ENCODE measurements around the gene LRRC37B. TPM values are rescaled to one million over a fixed set of nuclear protein-coding genes. Genes with fewer than 3 reads are reported as not detected.

Gene LRRC37B
- total and polyA plus RNA-seq, 8 donors: 11.4 to 44.6 (median 33.1) TPM

DNA sequence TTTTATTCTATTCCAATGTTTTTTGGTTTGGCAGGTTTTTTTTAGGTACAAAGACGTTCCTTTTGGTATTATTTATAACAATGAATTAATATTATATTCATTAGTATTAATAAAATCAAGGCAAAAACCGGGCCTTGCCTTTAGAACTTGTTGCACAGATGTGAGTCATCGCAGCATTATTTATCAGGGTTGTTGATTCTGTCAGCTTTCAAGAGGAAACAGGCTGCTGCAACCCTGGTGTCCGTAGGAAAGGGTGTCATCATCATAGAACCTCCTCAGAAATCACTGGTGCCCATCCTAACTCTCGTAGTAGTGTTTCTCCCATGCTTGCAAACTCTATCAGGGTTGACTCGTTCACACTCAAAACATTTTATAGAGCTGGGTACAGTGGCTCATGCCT lies 10.2 kb upstream of the LRRC37B start:
- peaks cover 5 to 79% of the 10 kb centered on the region in 2 donors for H3K36me3 ChIP-seq

DNA sequence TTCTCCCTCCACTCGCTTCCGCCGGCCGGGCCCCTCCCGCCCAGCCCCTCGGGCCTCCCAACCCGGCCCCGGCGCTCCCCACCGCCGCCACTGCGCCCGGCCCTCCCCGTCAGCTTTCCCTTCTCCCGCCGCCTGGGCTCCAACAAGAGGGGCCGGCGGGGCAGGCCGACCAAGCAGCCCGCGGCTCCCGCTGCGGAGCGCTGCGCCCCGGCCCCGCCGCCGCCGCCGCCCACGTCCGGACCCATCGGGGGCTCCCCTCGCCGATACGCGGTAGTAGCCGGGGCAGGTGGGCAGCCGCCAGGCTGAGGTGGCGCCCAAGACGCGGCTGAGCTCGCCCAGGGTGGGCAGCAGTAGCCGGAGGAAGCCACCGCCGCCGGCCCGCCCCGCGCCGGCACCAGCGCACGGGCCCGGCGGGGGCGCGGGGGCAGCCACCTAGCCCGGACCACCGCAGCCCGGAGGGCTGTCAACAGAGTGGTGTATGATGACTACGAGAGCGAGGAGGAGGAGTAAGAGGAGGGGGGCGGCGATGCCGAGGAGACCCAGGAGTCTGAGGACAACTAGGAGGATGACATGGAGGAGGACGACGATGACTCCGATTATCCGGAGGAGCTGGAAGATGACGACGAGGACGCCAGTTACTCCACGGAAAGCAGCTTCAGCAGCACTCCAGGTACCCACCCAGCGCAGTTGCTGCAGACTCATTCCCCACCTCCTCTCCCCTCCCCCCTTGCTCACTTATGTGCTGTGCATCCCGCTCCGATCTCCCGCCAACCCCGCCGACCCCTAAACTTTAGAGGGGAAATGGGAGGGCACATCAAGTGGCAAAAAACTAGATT lies 498 bp downstream of the LRRC37B start:
- DNase-seq (peak in 3 of 4 donors; percentile 30 to 56 (median 42)), ATAC-seq (peak; percentile 62)
- peak overlapping the region; percentile 77 to 86 for H3K27ac ChIP-seq
- no peaks in the 10 kb centered on the region for H3K9me3 ChIP-seq
- intact Hi-C loops (cut with DNase I): no loop called here
- peak overlapping the region; percentile 68 to 84 for H3K4me3 ChIP-seq
- TF ChIP-seq, protein P1, sequence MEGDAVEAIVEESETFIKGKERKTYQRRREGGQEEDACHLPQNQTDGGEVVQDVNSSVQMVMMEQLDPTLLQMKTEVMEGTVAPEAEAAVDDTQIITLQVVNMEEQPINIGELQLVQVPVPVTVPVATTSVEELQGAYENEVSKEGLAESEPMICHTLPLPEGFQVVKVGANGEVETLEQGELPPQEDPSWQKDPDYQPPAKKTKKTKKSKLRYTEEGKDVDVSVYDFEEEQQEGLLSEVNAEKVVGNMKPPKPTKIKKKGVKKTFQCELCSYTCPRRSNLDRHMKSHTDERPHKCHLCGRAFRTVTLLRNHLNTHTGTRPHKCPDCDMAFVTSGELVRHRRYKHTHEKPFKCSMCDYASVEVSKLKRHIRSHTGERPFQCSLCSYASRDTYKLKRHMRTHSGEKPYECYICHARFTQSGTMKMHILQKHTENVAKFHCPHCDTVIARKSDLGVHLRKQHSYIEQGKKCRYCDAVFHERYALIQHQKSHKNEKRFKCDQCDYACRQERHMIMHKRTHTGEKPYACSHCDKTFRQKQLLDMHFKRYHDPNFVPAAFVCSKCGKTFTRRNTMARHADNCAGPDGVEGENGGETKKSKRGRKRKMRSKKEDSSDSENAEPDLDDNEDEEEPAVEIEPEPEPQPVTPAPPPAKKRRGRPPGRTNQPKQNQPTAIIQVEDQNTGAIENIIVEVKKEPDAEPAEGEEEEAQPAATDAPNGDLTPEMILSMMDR (IDR thresholded peaks at IDR 0.05): peak in 1 of 2 donors; percentile 4
- H3K27me3 ChIP-seq: no peaks in the 10 kb centered on the region
- H3K4me1 ChIP-seq: peaks cover 8 to 41% of the 10 kb centered on the region in 2 donors
- no peaks in the 10 kb centered on the region for H3K36me3 ChIP-seq

More for the DNA sequence above, 10.2 kb upstream of the LRRC37B start:
- ATAC-seq: no peak
- no peak for DNase-seq
- Histone ChIP-seq H3K27ac (no peak overlapping the region), H3K9me3 (no peaks in the 10 kb centered on the region), H3K4me3 (no peak overlapping the region), H3K27me3 (no peaks in the 10 kb centered on the region), H3K4me1 (no peaks in the 10 kb centered on the region)
- TF ChIP-seq, protein P1 (IDR thresholded peaks at IDR 0.05): no peak
- intact Hi-C loops (cut with DNase I): no loop called here

DNA sequence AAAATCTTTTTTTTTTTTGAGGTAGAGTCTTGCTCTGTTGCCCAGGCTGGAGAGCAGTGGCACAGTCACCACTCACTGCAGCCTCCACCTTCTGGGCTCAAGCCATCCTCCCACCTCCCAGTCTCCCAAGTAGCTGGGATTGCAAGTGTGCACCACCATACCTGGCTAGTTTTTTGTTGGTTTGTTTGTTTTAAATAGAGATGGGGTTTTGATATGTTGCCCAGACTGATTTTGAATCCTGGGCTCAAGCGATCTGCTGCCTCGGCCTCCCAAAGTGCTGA lies 2.0 kb downstream of the LRRC37B start:
- DNase-seq (no peak), ATAC-seq (no peak)
- Histone ChIP-seq H3K4me3 (peak overlapping the region; percentile 68 to 84), H3K9me3 (no peaks in the 10 kb centered on the region), H3K27me3 (no peaks in the 10 kb centered on the region), H3K4me1 (peaks cover 8 to 43% of the 10 kb centered on the region in 2 donors), H3K36me3 (no peaks in the 10 kb centered on the region), H3K27ac (no peak overlapping the region)
- intact Hi-C loops (cut with DNase I): no loop called here
- TF ChIP-seq, protein P1 (IDR thresholded peaks at IDR 0.05): no peak

DNA sequence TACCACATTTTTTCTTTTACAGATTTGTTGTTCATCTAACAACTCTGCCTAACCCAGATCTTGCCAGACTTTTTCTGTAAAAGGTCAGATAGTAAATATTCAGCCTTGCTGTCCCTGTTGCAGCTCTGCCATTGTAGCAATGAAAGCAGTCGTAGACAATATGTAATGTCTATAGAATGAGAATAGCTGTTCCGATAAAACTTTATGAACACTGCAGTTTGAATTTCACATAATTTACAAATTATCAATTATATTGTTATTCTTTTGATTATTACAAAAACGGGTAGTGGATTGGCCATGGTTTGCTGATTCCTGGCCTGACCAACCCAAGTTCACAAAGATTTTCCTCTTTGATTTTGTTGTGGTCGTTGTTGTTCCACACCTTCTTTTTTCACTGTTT lies 2.9 kb downstream of the LRRC37B start:
- DNase-seq (no peak), ATAC-seq (no peak)
- H3K27me3 ChIP-seq: no peaks in the 10 kb centered on the region
- H3K4me1 ChIP-seq: peaks cover 8 to 43% of the 10 kb centered on the region in 2 donors
- no peaks in the 10 kb centered on the region for H3K36me3 ChIP-seq
- TF ChIP-seq, protein P1 (IDR thresholded peaks at IDR 0.05): no peak
- H3K4me3 ChIP-seq: no peak overlapping the region
- H3K9me3 ChIP-seq: no peaks in the 10 kb centered on the region
- intact Hi-C loops (cut with DNase I): no loop called here
- no peak overlapping the region for H3K27ac ChIP-seq

DNA sequence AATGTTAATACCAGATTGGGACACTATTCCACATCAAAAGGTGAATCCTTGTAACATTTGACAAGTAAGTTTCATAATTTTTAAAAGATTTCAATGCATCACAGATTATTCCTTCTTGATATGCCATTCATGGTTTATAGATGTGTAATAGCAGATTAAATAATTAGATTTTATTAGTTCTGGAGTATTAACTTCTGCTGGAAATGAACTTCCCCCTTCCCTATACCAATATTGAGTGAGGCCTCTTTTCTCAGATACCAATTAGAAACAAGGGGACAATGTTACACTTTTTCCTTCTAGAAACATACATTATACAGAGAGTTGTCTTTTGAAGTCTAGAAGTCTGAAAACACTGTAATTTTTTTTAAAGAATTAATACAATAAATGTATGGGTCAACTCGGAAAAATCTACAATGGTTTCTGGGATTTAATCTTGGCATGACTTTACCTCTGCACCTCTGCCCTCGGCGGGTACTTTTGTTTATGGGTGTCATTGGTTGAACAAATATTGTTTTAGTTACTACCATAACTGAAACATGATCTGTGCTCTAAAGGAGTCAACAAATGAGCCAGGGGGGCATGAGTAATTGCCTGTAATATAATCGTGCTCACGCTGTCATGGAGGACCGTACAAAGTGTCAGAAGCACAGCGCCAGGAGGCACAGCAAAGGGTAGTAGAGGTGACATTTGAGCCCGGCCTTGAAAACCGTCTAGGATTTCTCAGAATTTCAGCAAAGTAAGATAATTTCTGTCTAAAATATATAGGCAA lies 8.2 kb downstream of the LRRC37B start:
- intact Hi-C loops (cut with DNase I): no loop called here
- H3K27me3 ChIP-seq: no peaks in the 10 kb centered on the region
- no peaks in the 10 kb centered on the region for H3K9me3 ChIP-seq
- no peak overlapping the region for H3K4me3 ChIP-seq
- H3K27ac ChIP-seq: peak overlapping the region in 1 of 2 donors; percentile 53
- H3K36me3 ChIP-seq: peaks cover 0 to 12% of the 10 kb centered on the region in 2 donors
- TF ChIP-seq, protein P1 (IDR thresholded peaks at IDR 0.05): no peak
- no peak for DNase-seq
- no peak for ATAC-seq
- H3K4me1 ChIP-seq: peaks cover 0 to 35% of the 10 kb centered on the region in 2 donors

Measured in left lung (tissue), 10 donors.